Neural progenitor cell (in vitro differentiated cells): ENCODE measurements around the gene H2AZ1. TPM values are rescaled to one million over a fixed set of nuclear protein-coding genes. Genes with fewer than 3 reads are reported as not detected.

Source experiments
- DNase-seq: peaks from one replicate; pipeline ENCODE4 v3.0.0-alpha.2; 2016; ENCODE audit warnings: low spot score
- H2AFZ ChIP-seq: fragments of 200-600 bp; sonication (generic); replicated peaks from 2 replicates; pipeline ENCODE4 v1.6.1; 2016; ENCODE audit warnings: antibody characterized with exemption
- H3F3A ChIP-seq: fragments of 200-600 bp; sonication (generic); 2 replicates; pipeline ENCODE4 v1.6.1; 2016; ENCODE audit warnings: antibody characterized with exemption, low read depth
- H3K27ac ChIP-seq: fragments of 200-600 bp; sonication (generic); 2 replicates; pipeline ENCODE4 v1.5.1; 2016; ENCODE audit warnings: mild to moderate bottlenecking
- H3K27me3 ChIP-seq: fragments of 200-600 bp; sonication (generic); 2 replicates; pipeline ENCODE4 v1.6.1; 2016; ENCODE audit warnings: mild to moderate bottlenecking, moderate library complexity
- H3K36me3 ChIP-seq: fragments of 200-600 bp; sonication (generic); 2 replicates; pipeline ENCODE4 v1.5.1; 2016
- H3K4me1 ChIP-seq: fragments of 200-600 bp; sonication (generic); 2 replicates; pipeline ENCODE4 v1.6.1; 2016; ENCODE audit warnings: mixed run types
- H3K4me2 ChIP-seq: fragments of 200-600 bp; sonication (generic); 2 replicates; pipeline ENCODE4 v1.6.1; 2016
- H3K4me3 ChIP-seq: fragments of 200-600 bp; sonication (generic); 2 replicates; pipeline ENCODE4 v1.5.1; 2016
- H3K79me2 ChIP-seq: fragments of 200-600 bp; sonication (generic); 2 replicates; pipeline ENCODE4 v1.6.1; 2016; ENCODE audit warnings: low read depth
- H3K9ac ChIP-seq: fragments of 200-600 bp; sonication (generic); 2 replicates; pipeline ENCODE4 v1.6.1; 2016
- H3K9me3 ChIP-seq: fragments of 200-600 bp; sonication (generic); 2 replicates; pipeline ENCODE4 v1.5.1; 2016; ENCODE audit warnings: low read depth
- H4K20me1 ChIP-seq: fragments of 200-600 bp; sonication (generic); 2 replicates; pipeline ENCODE4 v1.6.1; 2016; ENCODE audit warnings: low read depth
- H3K27ac Mint-ChIP-seq: 3 replicates; pipeline ENCODE4 v1.8.0; 2021; ENCODE audit warnings: mixed read lengths
- H3K27me3 Mint-ChIP-seq: 2 replicates; pipeline ENCODE4 v1.8.0; 2022; ENCODE audit warnings: low read depth, mild to moderate bottlenecking, inconsistent platforms, moderate library complexity, mixed read lengths; ENCODE audit not compliant: insufficient read depth
- H3K36me3 Mint-ChIP-seq: 3 replicates; pipeline ENCODE4 v1.8.0; 2021; ENCODE audit warnings: mixed read lengths
- H3K4me1 Mint-ChIP-seq: 3 replicates; pipeline ENCODE4 v1.8.0; 2021; ENCODE audit warnings: mixed read lengths
- H3K4me3 Mint-ChIP-seq: 3 replicates; pipeline ENCODE4 v1.8.0; 2021; ENCODE audit warnings: mild to moderate bottlenecking, moderate library complexity, mixed read lengths
- H3K9me3 Mint-ChIP-seq: 3 replicates; pipeline ENCODE4 v1.8.0; 2020; ENCODE audit warnings: mixed read lengths
- EZH2 ChIP-seq: fragments of 200-600 bp; sonication (generic); IDR thresholded peaks from 2 replicates; pipeline ENCODE4 v1.6.1; 2017; ENCODE audit warnings: antibody characterized with exemption, mild to moderate bottlenecking, moderate library complexity
- EZH2phosphoT487 ChIP-seq: fragments of 200-600 bp; sonication (generic); IDR thresholded peaks from 2 replicates; pipeline ENCODE4 v1.6.1; 2017; ENCODE audit warnings: antibody characterized with exemption
- total RNA-seq: library from RNA; depleted of rRNA; stranded (reverse); fragments of >200 nt; gene quantifications from 2 replicates; pipeline ENCODE4 v1.2.3, GENCODE V29; 2015; ENCODE audit warnings: low replicate concordance
- TF ChIP-seq, protein P1 (sequence below): fragments of 200-600 bp; sonication (generic); IDR thresholded peaks from 2 replicates; pipeline ENCODE4 v1.5.1; 2017; ENCODE audit warnings: antibody characterized with exemption, mild to moderate bottlenecking

The H2AZ1 gene
- total RNA-seq, 1 donor from 2014 or later: 1,004 TPM

DNA sequence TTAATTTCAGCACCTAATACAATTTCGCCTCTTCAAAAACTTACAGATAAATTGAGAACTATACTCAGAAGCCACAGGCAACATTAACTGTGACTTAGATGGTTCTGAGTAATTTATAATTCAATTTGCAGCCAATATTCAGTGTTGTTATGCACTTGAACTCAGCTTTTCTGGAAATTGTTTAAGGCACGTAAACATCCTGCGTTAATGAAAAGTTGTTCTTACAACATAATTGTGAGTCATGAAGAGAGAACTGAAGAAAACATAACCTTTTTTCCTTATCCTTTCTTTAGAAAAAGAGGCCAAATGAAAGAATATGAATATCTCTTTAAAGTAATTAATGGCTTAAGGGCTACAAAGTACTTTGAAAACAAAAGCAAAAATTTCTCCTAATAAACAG, 16.6 kb upstream of the H2AZ1 start:
- H3K4me1 ChIP-seq: peaks cover 10% of the 10 kb centered on the region
- H3K27me3 ChIP-seq: no peaks in the 10 kb centered on the region
- Mint-ChIP-seq H3K27ac (no peak overlapping the region), H3K9me3 (no peaks in the 10 kb centered on the region), H3K4me3 (no peak overlapping the region), H3K36me3 (no peaks in the 10 kb centered on the region), H3K27me3 (no peaks in the 10 kb centered on the region), H3K4me1 (no peaks in the 10 kb centered on the region)
- H3K4me3 ChIP-seq: no peak overlapping the region
- H2AFZ ChIP-seq: no peak overlapping the region
- TF ChIP-seq EZH2 (no peak), EZH2phosphoT487 (no peak)
- TF ChIP-seq, protein P1, sequence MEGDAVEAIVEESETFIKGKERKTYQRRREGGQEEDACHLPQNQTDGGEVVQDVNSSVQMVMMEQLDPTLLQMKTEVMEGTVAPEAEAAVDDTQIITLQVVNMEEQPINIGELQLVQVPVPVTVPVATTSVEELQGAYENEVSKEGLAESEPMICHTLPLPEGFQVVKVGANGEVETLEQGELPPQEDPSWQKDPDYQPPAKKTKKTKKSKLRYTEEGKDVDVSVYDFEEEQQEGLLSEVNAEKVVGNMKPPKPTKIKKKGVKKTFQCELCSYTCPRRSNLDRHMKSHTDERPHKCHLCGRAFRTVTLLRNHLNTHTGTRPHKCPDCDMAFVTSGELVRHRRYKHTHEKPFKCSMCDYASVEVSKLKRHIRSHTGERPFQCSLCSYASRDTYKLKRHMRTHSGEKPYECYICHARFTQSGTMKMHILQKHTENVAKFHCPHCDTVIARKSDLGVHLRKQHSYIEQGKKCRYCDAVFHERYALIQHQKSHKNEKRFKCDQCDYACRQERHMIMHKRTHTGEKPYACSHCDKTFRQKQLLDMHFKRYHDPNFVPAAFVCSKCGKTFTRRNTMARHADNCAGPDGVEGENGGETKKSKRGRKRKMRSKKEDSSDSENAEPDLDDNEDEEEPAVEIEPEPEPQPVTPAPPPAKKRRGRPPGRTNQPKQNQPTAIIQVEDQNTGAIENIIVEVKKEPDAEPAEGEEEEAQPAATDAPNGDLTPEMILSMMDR: no peak
- no peak overlapping the region for H3K9ac ChIP-seq
- no peak overlapping the region for H3K4me2 ChIP-seq
- no peaks in the 10 kb centered on the region for H3F3A ChIP-seq
- no peak overlapping the region for H3K27ac ChIP-seq
- H4K20me1 ChIP-seq: no peaks in the 10 kb centered on the region
- H3K79me2 ChIP-seq: no peaks in the 10 kb centered on the region
- no peaks in the 10 kb centered on the region for H3K9me3 ChIP-seq
- no peaks in the 10 kb centered on the region for H3K36me3 ChIP-seq
- DNase-seq: no peak

DNA sequence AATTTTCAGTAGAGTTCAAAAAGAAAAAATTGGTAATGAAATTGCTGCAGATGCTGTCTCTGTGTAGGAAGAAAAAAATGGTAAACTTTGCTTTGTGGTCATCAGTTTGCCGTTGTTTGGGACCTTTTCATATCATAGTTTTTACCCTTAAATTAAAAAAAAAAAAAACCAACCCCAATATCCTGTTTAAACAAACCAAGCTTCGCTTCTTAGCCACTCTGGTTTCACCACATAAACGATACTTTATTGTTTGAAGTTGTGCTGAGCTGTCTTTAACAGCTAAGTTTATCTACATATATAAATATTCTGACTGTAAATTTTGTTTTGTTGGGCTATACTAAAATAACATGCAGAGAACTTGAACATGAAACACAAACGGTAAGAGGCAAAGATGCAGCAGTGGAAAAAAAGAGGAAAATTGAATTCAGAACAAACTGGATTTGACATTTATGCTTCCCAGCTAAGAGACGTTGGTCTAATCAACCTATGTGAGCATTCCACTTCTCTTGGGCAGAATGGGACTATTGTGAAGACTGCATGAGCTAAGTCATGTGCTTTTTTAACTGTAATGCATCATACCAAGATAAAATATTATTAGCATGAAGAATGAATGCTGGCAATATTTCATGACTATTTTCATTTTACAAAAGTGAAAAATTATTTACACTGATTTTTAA, 15.7 kb upstream of the H2AZ1 start:
- Mint-ChIP-seq H3K36me3 (no peaks in the 10 kb centered on the region), H3K9me3 (no peaks in the 10 kb centered on the region), H3K27ac (no peak overlapping the region), H3K27me3 (no peaks in the 10 kb centered on the region), H3K4me3 (no peak overlapping the region), H3K4me1 (no peaks in the 10 kb centered on the region)
- Histone ChIP-seq H3K9ac (no peak overlapping the region), H3K79me2 (no peaks in the 10 kb centered on the region), H4K20me1 (no peaks in the 10 kb centered on the region), H3F3A (no peaks in the 10 kb centered on the region), H3K27ac (no peak overlapping the region), H3K4me3 (no peak overlapping the region), H2AFZ (no peak overlapping the region), H3K27me3 (no peaks in the 10 kb centered on the region), H3K36me3 (no peaks in the 10 kb centered on the region), H3K9me3 (no peaks in the 10 kb centered on the region), H3K4me2 (no peak overlapping the region), H3K4me1 (peaks cover 10% of the 10 kb centered on the region)
- no peak for TF ChIP-seq EZH2phosphoT487
- TF ChIP-seq, protein P1: no peak
- no peak for TF ChIP-seq EZH2
- DNase-seq: no peak

DNA sequence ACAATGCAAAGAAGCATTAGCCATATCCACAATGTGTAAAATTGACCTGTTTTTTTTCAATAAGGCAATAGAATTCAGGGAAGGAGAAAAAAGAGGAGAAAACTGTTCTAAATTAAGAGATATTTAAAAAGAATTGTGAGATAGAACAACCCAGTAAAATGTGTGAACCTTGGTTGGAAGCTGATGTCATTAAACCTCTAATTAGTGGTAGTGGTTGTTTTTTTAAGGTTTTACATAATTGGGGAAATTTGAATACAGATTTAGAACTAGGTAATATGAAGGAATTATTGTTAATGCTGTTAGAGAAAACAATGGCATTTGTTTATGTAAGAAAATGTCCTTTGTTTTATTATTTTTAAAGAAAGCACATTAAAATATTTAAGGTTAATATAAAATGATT, 15.1 kb upstream of the H2AZ1 start:
- H3K9me3 Mint-ChIP-seq: no peaks in the 10 kb centered on the region
- H3K27ac ChIP-seq: no peak overlapping the region
- no peak overlapping the region for H3K27ac Mint-ChIP-seq
- H3K4me2 ChIP-seq: no peak overlapping the region
- H2AFZ ChIP-seq: no peak overlapping the region
- no peaks in the 10 kb centered on the region for H3K79me2 ChIP-seq
- H3K27me3 ChIP-seq: no peaks in the 10 kb centered on the region
- no peaks in the 10 kb centered on the region for H4K20me1 ChIP-seq
- no peaks in the 10 kb centered on the region for H3F3A ChIP-seq
- H3K27me3 Mint-ChIP-seq: no peaks in the 10 kb centered on the region
- peaks cover 10% of the 10 kb centered on the region for H3K4me1 ChIP-seq
- no peak overlapping the region for H3K9ac ChIP-seq
- H3K4me1 Mint-ChIP-seq: no peaks in the 10 kb centered on the region
- no peaks in the 10 kb centered on the region for H3K36me3 Mint-ChIP-seq
- TF ChIP-seq EZH2phosphoT487: no peak
- TF ChIP-seq, protein P1: no peak
- no peaks in the 10 kb centered on the region for H3K36me3 ChIP-seq
- no peak for DNase-seq
- no peak overlapping the region for H3K4me3 Mint-ChIP-seq
- H3K4me3 ChIP-seq: no peak overlapping the region
- H3K9me3 ChIP-seq: no peaks in the 10 kb centered on the region
